GM13976 (cell line): ENCODE data around the gene NRG3.

Source experiments
- DNase-seq: peaks from one replicate; pipeline ENCODE4 v3.0.0; 2012; ENCODE audit warnings: low spot score
- CTCF ChIP-seq: IDR thresholded peaks from 2 replicates; pipeline ENCODE4 v1.5.1; 2012; ENCODE audit warnings: borderline replicate concordance, mild to moderate bottlenecking; ENCODE audit not compliant: insufficient read depth; ENCODE audit errors: extremely low read depth, missing control alignments, control extremely low read depth
- in situ Hi-C: fragments of 300-500 bp; cut with MboI; formaldehyde crosslinking; loops from one replicate; pipeline ENCODE4 v1.12.0; 2022; ENCODE audit warnings: low sequenced_read_pairs, mixed read lengths, inconsistent platforms; ENCODE audit not compliant: unreplicated experiment

NRG3 gene

GRCh38 chr10:82742898-82743297, 867.9 kb downstream of the NRG3 start:
- DNase-seq = no peak
- in situ Hi-C loops = no loop called here
- no peak for TF ChIP-seq CTCF

- DNase-seq = no peak
- in situ Hi-C loops = no loop called here
- TF ChIP-seq CTCF = no peak
Measured at GRCh38 chr10:82750538-82750937, 875.5 kb downstream of the NRG3 start.

- DNase-seq = no peak
- no peak for TF ChIP-seq CTCF
- in situ Hi-C loops = no loop called here
Measured at GRCh38 chr10:82757397-82757796, 882.4 kb downstream of the NRG3 start.

GRCh38 chr10:82757901-82758300, 882.9 kb downstream of the NRG3 start:
- TF ChIP-seq CTCF = no peak

GRCh38 chr10:82759050-82759449, 884.1 kb downstream of the NRG3 start:
- TF ChIP-seq CTCF = no peak
- in situ Hi-C loops = no loop called here

More at GRCh38 chr10:82757901-82758300, 882.9 kb downstream of the NRG3 start:
- in situ Hi-C loops = no loop called here
- no peak for DNase-seq

GRCh38 chr10:82762641-82763040, 887.6 kb downstream of the NRG3 start:
- no peak for DNase-seq
- in situ Hi-C loops = no loop called here
- TF ChIP-seq CTCF = no peak

More at GRCh38 chr10:82759050-82759449, 884.1 kb downstream of the NRG3 start:
- no peak for DNase-seq

- TF ChIP-seq CTCF = no peak
- no peak for DNase-seq
- in situ Hi-C loops = no loop called here
Measured at GRCh38 chr10:82768040-82768439, 893.0 kb downstream of the NRG3 start.
